PFSK-1 (cell line): ENCODE measurements around the gene MYCN. TPM values are rescaled to one million over a fixed set of nuclear protein-coding genes. Genes with fewer than 3 reads are reported as not detected.

Source experiments
- FOXP2 ChIP-seq: optimal IDR thresholded peaks from 2 replicates; pipeline ENCODE3; 2011; ENCODE audit warnings: borderline replicate concordance, control low read depth, inconsistent platforms; ENCODE audit not compliant: insufficient read depth; ENCODE audit errors: extremely low read length, extremely low read depth
- POLR2AphosphoS5 ChIP-seq: IDR thresholded peaks from 2 replicates; pipeline ENCODE4 v1.6.1; 2012; ENCODE audit warnings: low read depth, mild to moderate bottlenecking, control low read depth, low read length, moderate library complexity
- REST ChIP-seq, 2 experiments: IDR thresholded peaks; 2 replicates each; pipeline versions ENCODE4 v1.6.1 to v1.8.0; 2011 to 2012; ENCODE audit warnings: low read depth in 2 of 2, low read length in 2 of 2, control low read depth in 1 of 2, inconsistent platforms in 1 of 2, mild to moderate bottlenecking in 1 of 2, moderate library complexity in 1 of 2; ENCODE audit not compliant: insufficient read depth in 1 of 2
- SIN3A ChIP-seq: IDR thresholded peaks from 2 replicates; pipeline ENCODE4 v1.6.1; 2012; ENCODE audit warnings: mild to moderate bottlenecking, low read length, moderate library complexity, borderline replicate concordance; ENCODE audit not compliant: insufficient read depth
- TAF1 ChIP-seq: IDR thresholded peaks from 2 replicates; pipeline ENCODE4 v1.6.1; 2012; ENCODE audit warnings: low read length, control low read depth, borderline replicate concordance; ENCODE audit not compliant: insufficient read depth
- polyA plus RNA-seq: library from polyadenylated mRNA; unstranded; fragments of >200 nt; gene quantifications from one replicate; pipeline ENCODE4 v1.2.1, GENCODE V29; 2012; ENCODE audit warnings: low read depth, missing spikeins; ENCODE audit not compliant: insufficient read length

MYCN gene
- polyA plus RNA-seq: not detected

GRCh38 chr2:15939854-15940660 is at the start of gene MYCN:
Gene MYCN (plus strand): TSS chr2:15940550. CDS start chr2:15942065, 1,515 bp downstream.
- TF ChIP-seq FOXP2 (no peak), POLR2AphosphoS5 (no peak), SIN3A (no peak), REST (IDR thresholded peaks at IDR 0.05; ENCODE audit: insufficient read depth in 1 of 2, low read depth in 2 of 2, low read length in 2 of 2) (no peak)

GRCh38 chr2:15890936-15891905 is 49.1 kb upstream of the MYCN start:
- TF ChIP-seq FOXP2 (no peak), POLR2AphosphoS5 (no peak)

GRCh38 chr2:15892151-15892880 is 48.0 kb upstream of the MYCN start:
- TF ChIP-seq POLR2AphosphoS5 (no peak), TAF1 (no peak)

- TF ChIP-seq TAF1 (no peak), FOXP2 (no peak), REST (IDR thresholded peaks at IDR 0.05; ENCODE audit: insufficient read depth in 1 of 2, low read depth in 2 of 2, low read length in 2 of 2) (no peak)
These were observed 47.3 kb upstream of the MYCN start for GRCh38 chr2:15893085-15893484.

- TF ChIP-seq SIN3A: no peak
- TF ChIP-seq TAF1: no peak
- TF ChIP-seq FOXP2: no peak
- TF ChIP-seq REST (IDR thresholded peaks at IDR 0.05; ENCODE audit: insufficient read depth in 1 of 2, low read depth in 2 of 2, low read length in 2 of 2): no peak
- no peak for TF ChIP-seq POLR2AphosphoS5
These were observed 46.5 kb upstream of the MYCN start for GRCh38 chr2:15893689-15894480.
